Smooth muscle cell of the coronary artery (primary cell): Measurements from ENCODE around the gene CNOT9. TPM values are rescaled to one million over a fixed set of nuclear protein-coding genes. Genes with fewer than 3 reads are reported as not detected.

ENCODE experiments used
- total RNA-seq: library from RNA; depleted of rRNA; stranded (reverse); fragments of >200 nt; gene quantifications from 2 replicates; pipeline ENCODE4 v1.2.3, GENCODE V29; 2014; ENCODE audit warnings: low replicate concordance

Gene CNOT9
- total RNA-seq = 21.6 and 31.3 TPM in 2 replicates

GRCh38 chr2:218568190-218569037, at the start of gene CNOT9, which contains the start of gene USP37:
Gene CNOT9, plus strand, starts transcription at chr2:218568839. Its CDS starts 116 bp downstream, at chr2:218568955.
Gene USP37, minus strand, starts transcription at chr2:218568351. Its CDS starts 9,698 bp downstream, at chr2:218558653.

GRCh38 chr2:218607436-218608115, 38.9 kb downstream of the CNOT9 start, which contains the start of gene PLCD4:
Gene PLCD4, plus strand, starts transcription at chr2:218607899. Its CDS starts 7,841 bp downstream, at chr2:218615740.

Other genes starting within 250 kb of the CNOT9 start
- gene CATIP, start 212.0 kb upstream of the CNOT9 start, total RNA-seq = not detected in 2 replicates
- 0.12 and 0.15 TPM in 2 replicates for gene SLC11A1, start 186.6 kb upstream of the CNOT9 start, total RNA-seq
- gene CTDSP1, start 169.0 kb upstream of the CNOT9 start, total RNA-seq = 36.2 TPM in 2 replicates
- under 0.01 TPM in 1 of 2 replicates, not detected in the other for gene VIL1, start 149.7 kb upstream of the CNOT9 start, total RNA-seq
- gene USP37, start 488 bp upstream of the CNOT9 start, total RNA-seq = 7.3 and 7.7 TPM in 2 replicates
- 2.9 and 4.0 TPM in 2 replicates for gene PLCD4, start 39.1 kb downstream of the CNOT9 start, total RNA-seq
- 2.1 and 5.7 TPM in 2 replicates for gene ZNF142, start 90.8 kb downstream of the CNOT9 start, total RNA-seq
- gene BCS1L, start 90.8 kb downstream of the CNOT9 start, total RNA-seq = 24.1 and 34.0 TPM in 2 replicates
- gene RNF25, start 103.2 kb downstream of the CNOT9 start, total RNA-seq = 30.5 and 31.3 TPM in 2 replicates
- 10.4 and 34.3 TPM in 2 replicates for gene STK36, start 103.2 kb downstream of the CNOT9 start, total RNA-seq
- gene TTLL4, start 142.0 kb downstream of the CNOT9 start, total RNA-seq = 4.8 and 5.6 TPM in 2 replicates
- 5.3 and 25.6 TPM in 2 replicates for gene CYP27A1, start 213.3 kb downstream of the CNOT9 start, total RNA-seq